IMR-90 (cell line): ENCODE measurements around the gene MTMR1.

Experiments used
- BHLHE40 ChIP-seq: fragments of 150-350 bp; IDR thresholded peaks from 2 replicates; pipeline ENCODE4 v1.6.1; 2016; ENCODE audit warnings: mild to moderate bottlenecking, low read depth, low read length
- CTCF ChIP-seq: conservative IDR thresholded peaks from 2 replicates; pipeline ENCODE4 v1.5.1; 2012; ENCODE audit warnings: mild to moderate bottlenecking, low read depth, low read length, improper control_type of control experiment
- ELK1 ChIP-seq: fragments of 150-350 bp; IDR thresholded peaks from 2 replicates; pipeline ENCODE4 v1.6.1; 2016; ENCODE audit warnings: low read depth, mild to moderate bottlenecking, low read length, moderate library complexity, borderline replicate concordance
- FOS ChIP-seq: fragments of 150-350 bp; IDR thresholded peaks from 2 replicates; pipeline ENCODE4 v1.6.1; 2016; ENCODE audit warnings: low read depth, low read length
- MAZ ChIP-seq: IDR thresholded peaks from 2 replicates; pipeline ENCODE4 v1.6.1; 2012; ENCODE audit warnings: low read depth, mild to moderate bottlenecking, low read length, improper control_type of control experiment, moderate library complexity, borderline replicate concordance
- MXI1 ChIP-seq: IDR thresholded peaks from 2 replicates; pipeline ENCODE4 v1.6.1; 2012; ENCODE audit warnings: low read depth, mild to moderate bottlenecking, low read length, moderate library complexity, borderline replicate concordance
- NFE2L2 ChIP-seq: fragments of 150-350 bp; IDR thresholded peaks from 2 replicates; pipeline ENCODE4 v1.6.1; 2016; ENCODE audit warnings: low read depth, mild to moderate bottlenecking, low read length
- POLR2A ChIP-seq: IDR thresholded peaks from 2 replicates; pipeline ENCODE4 v1.6.1; 2012; ENCODE audit warnings: mild to moderate bottlenecking, low read depth, low read length
- RAD21 ChIP-seq: IDR thresholded peaks from 2 replicates; pipeline ENCODE4 v1.6.1; 2012; ENCODE audit warnings: low read length, improper control_type of control experiment
- RCOR1 ChIP-seq: IDR thresholded peaks from 2 replicates; pipeline ENCODE4 v1.6.1; 2012; ENCODE audit warnings: mild to moderate bottlenecking, low read length, improper control_type of control experiment; ENCODE audit not compliant: insufficient replicate concordance
- RFX5 ChIP-seq: IDR thresholded peaks from 2 replicates; pipeline ENCODE4 v1.8.0; 2012; ENCODE audit warnings: low read depth, mild to moderate bottlenecking, low read length, moderate library complexity
- SMC3 ChIP-seq: fragments of 150-350 bp; IDR thresholded peaks from 2 replicates; pipeline ENCODE4 v1.6.1; 2016; ENCODE audit warnings: low read depth, mild to moderate bottlenecking, antibody characterized with exemption, low read length, moderate library complexity
- USF2 ChIP-seq: fragments of 150-350 bp; IDR thresholded peaks from 2 replicates; pipeline ENCODE4 v1.6.1; 2017; ENCODE audit warnings: mild to moderate bottlenecking, antibody characterized with exemption, low read length, low read depth

- TF ChIP-seq POLR2A (no peak), RAD21 (no peak), CTCF (no peak), RCOR1 (no peak), USF2 (no peak), FOS (no peak), NFE2L2 (no peak), SMC3 (no peak), MXI1 (no peak), MAZ (no peak), ELK1 (no peak), BHLHE40 (no peak), RFX5 (no peak)
Measured at GRCh38 chrX:150773117-150773516, 79.9 kb downstream of the MTMR1 start.
